Measurements from ENCODE around the gene CYB5R4.

The CYB5R4 gene

GRCh38 chr6:83860782-83861495 is 1.4 kb downstream of the CYB5R4 start:
- Histone ChIP-seq H3K4me2 (ENCODE audit: low read length) (no peak overlapping the region), H3K79me2 (peaks cover 12% of the 10 kb centered on the region), H3K4me3 (ENCODE audit: low read depth, low read length) (no peak overlapping the region), H3K27me3 (ENCODE audit: control insufficient read depth, insufficient read depth, low read length) (no peaks in the 10 kb centered on the region), H3K9me3 (ENCODE audit: control insufficient read depth, low read length) (no peaks in the 10 kb centered on the region), H2AFZ (no peak overlapping the region), H3K4me1 (peaks cover 3% of the 10 kb centered on the region), H3K36me3 (ENCODE audit: control insufficient read depth, insufficient read depth, low read length) (no peaks in the 10 kb centered on the region), H3K27ac (no peak overlapping the region), H3K9ac (no peak overlapping the region)
- no peak for TF ChIP-seq CTCF (IDR thresholded peaks at IDR 0.05)

GRCh38 chr6:83862776-83863471 is 3.4 kb downstream of the CYB5R4 start:
- H3K4me2 ChIP-seq (ENCODE audit: low read length), result no peak overlapping the region
- H3K27ac ChIP-seq, result no peak overlapping the region
- no peak overlapping the region for H3K9ac ChIP-seq
- no peaks in the 10 kb centered on the region for H3K36me3 ChIP-seq (ENCODE audit: control insufficient read depth, insufficient read depth, low read length)
- H3K4me1 ChIP-seq, result peaks cover 3% of the 10 kb centered on the region
- no peak overlapping the region for H3K4me3 ChIP-seq (ENCODE audit: low read depth, low read length)
- H3K27me3 ChIP-seq (ENCODE audit: control insufficient read depth, insufficient read depth, low read length), result no peaks in the 10 kb centered on the region
- H3K9me3 ChIP-seq (ENCODE audit: control insufficient read depth, low read length), result no peaks in the 10 kb centered on the region
- no peak overlapping the region for H2AFZ ChIP-seq
- peaks cover 12% of the 10 kb centered on the region for H3K79me2 ChIP-seq
- TF ChIP-seq CTCF (IDR thresholded peaks at IDR 0.05), result no peak

- Histone ChIP-seq H2AFZ (no peak overlapping the region), H3K9me3 (ENCODE audit: control insufficient read depth, low read length) (no peaks in the 10 kb centered on the region), H3K9ac (no peak overlapping the region), H3K27ac (no peak overlapping the region), H3K79me2 (no peaks in the 10 kb centered on the region), H3K27me3 (ENCODE audit: control insufficient read depth, insufficient read depth, low read length) (no peaks in the 10 kb centered on the region), H3K4me2 (ENCODE audit: low read length) (no peak overlapping the region), H3K36me3 (ENCODE audit: control insufficient read depth, insufficient read depth, low read length) (no peaks in the 10 kb centered on the region), H3K4me3 (ENCODE audit: low read depth, low read length) (no peak overlapping the region), H3K4me1 (no peaks in the 10 kb centered on the region)
- TF ChIP-seq CTCF (IDR thresholded peaks at IDR 0.05), result no peak
These were observed 7.6 kb downstream of the CYB5R4 start for GRCh38 chr6:83867043-83867442.

- TF ChIP-seq CTCF (IDR thresholded peaks at IDR 0.05), result no peak
- Histone ChIP-seq H3K9ac (no peak overlapping the region), H3K27ac (no peak overlapping the region), H2AFZ (no peak overlapping the region), H3K4me2 (ENCODE audit: low read length) (no peak overlapping the region), H3K27me3 (ENCODE audit: control insufficient read depth, insufficient read depth, low read length) (no peaks in the 10 kb centered on the region), H3K4me3 (ENCODE audit: low read depth, low read length) (no peak overlapping the region), H3K79me2 (peaks cover 1% of the 10 kb centered on the region), H3K4me1 (peaks cover 6% of the 10 kb centered on the region), H3K36me3 (ENCODE audit: control insufficient read depth, insufficient read depth, low read length) (no peaks in the 10 kb centered on the region), H3K9me3 (ENCODE audit: control insufficient read depth, low read length) (no peaks in the 10 kb centered on the region)
These were observed 8.2 kb downstream of the CYB5R4 start for GRCh38 chr6:83867527-83868161.
